Medulla oblongata (tissue), 1 donor: ENCODE data around the gene PDE4D.

Experiments
- DNase-seq: peaks from one replicate; pipeline ENCODE4 v3.0.0-alpha.2; 2015; ENCODE audit errors: extremely low spot score

Gene PDE4D

DNA sequence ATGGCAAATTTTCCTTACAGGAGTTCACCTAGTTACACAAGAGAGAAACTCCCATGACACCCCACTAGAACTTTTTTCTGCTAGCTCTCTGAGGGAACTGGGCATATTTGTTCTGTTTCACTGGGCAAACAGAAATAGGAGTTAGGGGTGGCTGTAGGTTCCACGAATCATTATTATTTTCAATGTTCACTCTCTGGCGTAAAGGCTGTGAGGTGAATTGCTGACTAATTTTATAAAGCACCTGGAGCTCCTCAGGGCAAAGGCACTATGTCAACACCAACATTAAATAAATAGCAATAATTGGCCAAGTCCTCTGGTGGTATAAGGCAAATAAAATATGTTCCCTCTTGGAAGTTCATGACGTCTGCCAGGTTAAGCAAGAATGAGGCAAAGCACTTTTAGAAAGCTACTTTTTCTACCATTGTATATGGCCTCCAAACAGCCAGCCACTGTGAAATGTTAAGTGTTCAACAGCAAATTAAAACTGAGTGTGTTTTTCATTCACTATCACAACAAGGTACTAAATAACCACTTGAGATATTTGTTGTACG, 344.6 kb downstream of the PDE4D start:
- no peak for DNase-seq

DNA sequence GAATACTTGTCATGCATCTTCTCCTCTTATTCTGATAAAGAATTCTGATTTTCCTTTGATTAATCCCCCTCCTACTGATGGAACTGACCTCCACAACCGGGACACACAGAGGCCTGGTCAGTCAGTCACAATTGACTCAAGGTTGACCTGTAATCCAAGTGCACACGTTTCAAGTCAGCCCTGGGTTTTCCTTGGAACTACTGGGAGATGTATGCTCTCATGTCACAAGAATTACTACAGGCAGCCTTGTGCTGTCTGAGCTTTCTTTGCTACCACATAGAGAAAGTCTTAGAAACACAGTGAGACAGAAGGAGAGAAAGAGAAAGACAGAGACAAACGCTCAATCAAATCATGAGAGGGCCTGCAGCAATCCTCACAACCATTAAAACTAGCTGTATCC, 345.8 kb downstream of the PDE4D start:
- DNase-seq: no peak

DNA sequence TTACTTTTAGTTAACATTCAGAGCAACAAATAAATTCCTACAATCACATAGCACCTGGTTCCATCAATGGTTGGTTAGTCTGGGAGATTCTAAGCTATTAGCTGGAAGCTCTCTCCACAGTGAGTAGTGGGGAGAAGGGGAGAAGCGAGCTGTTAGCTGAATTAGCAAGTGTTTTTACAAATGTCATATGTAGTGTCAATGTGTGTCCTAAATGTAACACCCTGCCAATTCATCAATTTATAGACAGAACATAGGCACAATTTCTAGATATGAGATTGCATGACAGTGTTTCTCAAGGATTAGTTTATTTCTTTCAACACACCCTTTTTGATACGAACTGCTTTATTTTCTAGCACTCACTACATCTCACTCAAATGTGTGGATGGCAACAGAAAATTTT, 349.0 kb downstream of the PDE4D start:
- DNase-seq: no peak

DNA sequence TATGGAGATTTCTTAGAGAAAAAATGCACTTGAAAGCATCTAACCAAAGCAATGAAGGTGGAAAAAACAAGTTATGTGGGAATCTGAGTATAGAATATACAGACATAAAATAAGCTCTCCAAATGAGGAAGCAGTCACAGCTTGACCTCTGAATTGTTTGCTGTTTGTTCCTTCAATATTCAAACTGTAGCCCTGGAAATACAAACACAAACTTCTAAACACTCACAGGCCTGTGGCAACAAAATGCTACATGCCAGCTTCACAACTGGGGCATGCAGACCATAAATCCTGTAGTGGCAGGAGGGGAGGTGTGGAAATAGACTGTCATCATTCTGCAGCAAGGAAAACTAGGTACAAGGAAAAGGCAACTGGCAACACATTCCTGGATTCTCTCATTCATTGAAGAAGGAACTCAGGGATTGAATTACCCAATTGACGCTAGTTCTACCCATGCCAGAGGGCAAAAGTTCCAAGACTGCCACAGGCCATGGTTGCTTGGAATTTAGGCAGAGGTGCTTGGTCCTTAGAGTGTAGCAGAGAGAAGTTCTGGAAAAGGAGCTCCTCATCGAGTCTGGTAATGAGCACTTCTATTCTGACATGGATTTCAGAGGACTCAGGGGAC, 349.6 kb downstream of the PDE4D start:
- DNase-seq: peak; percentile 63

DNA sequence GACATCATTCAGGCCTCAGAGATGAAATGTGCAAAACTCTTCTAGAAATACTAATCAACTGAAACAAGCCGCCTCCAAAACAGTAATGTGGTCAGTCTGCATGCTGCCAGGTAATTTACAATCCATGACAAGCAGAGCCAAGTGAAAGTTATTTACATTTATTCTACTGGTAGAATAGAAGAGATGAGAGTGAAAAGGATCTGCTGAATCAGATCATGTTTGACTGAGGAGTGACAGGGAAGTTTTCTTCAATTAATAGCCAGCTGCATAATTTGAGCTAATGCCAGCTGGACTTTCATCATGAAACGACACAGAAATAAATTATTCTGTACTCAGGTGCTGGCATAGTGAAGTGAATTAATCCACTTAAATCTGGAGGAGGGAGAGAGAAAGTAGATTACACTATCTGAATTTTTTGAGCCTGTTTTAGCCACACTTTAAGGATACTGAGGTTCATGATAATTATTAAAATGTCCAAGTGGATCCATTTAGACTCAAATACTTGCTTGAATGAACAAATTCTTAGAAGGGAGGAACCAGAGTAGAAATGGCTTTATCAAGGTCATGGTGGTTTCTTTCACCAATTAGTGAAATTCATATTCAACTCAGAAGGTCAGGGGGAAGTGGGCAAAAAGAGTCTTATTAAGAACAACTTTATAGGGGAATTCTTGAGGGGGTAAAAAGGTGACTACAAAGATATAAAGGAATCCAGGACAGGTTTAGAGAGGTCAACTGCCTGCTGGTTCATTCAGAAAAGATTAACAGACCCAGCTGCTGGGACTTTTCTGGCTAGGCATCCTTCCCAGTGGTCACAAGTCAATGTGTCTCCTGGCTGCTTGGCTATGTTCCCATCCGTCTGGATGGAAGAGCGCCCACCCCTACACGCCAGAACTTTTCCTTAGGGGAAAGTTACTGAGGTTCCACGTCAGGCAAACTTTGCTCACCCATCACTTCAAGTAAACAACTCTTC, 350.4 kb downstream of the PDE4D start:
- peak; percentile 83 for DNase-seq

DNA sequence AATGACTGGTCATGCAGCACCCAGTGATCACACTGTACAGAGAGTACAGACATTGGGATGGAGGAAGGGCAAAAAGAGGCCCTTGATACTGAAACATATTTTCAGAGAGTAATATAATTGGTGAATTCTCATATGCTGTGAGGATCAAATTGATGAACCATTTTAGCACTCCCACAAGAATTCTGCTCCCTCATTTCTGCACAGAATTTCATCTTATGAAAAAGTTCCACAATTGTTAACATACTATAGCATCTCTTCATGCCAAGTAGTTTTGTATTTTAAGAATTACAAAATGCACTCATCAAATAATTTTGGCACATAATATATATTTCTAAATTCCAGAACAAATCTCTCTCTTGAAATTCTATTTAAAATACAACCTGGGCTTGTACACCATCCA, 351.2 kb downstream of the PDE4D start:
- DNase-seq: no peak

DNA sequence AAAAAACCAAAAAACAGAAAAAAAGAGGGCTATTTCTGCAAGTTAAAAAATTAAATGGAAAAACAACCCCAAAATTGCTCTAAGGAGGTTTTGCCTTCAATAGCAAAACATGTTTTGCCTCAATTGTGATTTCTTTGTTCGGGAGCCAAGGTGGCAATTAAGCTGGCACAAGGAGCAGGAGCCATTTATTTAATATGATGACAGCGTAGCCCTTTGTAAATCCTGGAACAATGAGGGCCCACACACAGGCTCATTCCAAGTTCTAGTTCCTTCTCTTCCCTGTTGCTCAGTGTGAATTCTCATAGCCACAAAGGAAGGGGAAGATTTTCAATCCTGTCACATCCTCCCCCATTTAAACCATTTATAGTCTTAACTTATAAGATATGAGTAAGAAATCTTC, 353.2 kb downstream of the PDE4D start:
- DNase-seq: peak; percentile 88

DNA sequence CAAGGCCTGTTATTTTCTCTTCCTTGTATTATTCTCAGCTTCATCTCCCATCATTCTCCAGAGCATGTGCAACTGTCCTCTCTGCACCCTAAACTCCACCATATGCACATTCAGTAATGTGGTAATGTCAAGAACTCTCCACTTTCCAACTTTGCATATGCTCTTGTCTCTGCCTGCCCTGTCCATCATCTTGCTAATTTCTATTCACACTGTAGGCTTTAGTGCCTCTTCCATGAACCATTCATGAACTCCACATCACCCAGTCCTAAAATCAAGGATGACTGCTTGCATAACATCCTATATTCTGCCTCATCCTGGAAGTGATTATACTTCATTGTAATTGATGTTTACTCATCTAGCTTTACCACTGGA, 354.8 kb downstream of the PDE4D start:
- no peak for DNase-seq

DNA sequence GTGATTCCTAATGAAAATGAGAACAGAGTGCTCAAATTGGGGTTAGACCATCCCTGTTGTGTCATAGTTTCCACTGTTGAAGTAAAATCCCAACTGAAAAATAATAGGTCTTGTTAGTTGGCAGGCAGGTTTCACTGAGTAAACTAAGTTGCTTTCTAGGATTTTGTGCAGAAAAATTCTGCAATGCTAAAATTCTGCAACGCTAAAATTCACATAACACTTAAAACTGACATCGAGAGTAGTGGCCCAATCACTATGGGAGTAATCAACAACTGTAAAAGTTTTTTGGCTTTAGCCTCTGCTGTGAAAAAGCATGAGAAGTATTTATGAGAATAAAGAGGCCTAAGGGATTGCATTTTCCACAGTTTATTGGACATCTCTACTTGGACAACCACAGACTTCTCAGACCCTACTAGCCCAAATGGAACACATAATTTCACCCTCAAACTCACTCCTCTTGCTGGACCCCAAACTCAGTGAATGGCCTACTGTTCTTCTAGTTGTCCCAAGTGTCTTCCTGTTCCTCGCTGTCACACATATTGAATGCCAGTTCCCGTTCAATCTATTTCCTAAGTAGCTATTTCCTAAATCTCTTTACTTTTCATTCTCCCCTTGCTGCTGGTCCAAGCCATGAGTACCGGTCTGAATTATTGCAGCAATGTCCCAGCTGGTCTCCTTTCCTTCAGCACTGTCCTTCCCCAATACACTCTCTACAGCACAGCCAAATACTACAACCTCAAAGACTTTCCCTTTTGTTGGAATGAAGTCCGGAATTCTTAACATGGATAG, 355.4 kb downstream of the PDE4D start:
- DNase-seq: no peak

DNA sequence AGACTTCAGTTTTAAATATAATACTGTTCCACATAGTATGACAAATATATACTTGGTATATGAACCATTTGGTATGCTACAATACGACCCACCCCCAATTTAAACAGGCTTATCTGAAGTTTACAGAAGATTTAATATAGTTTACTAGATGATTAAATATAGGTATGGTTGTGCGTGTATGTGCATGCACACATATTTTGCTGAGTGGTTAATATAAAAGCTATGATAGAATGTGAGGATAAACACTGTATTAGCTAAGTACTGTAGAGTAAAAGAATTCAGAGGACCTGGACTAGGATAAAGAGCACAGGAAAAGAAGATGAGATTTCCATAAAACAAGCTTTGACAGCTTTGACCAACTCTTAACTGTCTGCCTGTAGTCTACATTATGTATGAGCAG, 356.7 kb downstream of the PDE4D start:
- no peak for DNase-seq

DNA sequence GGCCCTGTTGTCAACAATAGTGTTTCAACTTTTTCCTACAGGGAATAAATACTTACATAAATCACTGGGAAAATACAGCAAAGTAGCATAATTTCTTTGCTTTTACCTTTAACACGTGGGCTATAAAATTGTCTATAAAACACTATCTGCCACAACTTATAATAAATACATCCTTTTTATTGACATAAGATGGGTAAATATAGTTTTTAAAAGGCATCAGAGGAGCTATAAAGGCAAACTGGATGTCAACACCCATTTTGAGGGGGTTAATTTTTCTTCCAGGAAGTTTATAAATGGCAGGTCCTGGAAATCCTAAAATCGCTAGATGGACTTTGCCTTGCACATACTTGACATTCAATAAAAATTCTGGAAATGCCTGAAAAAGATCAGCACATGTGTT, 358.0 kb downstream of the PDE4D start:
- DNase-seq: no peak

DNA sequence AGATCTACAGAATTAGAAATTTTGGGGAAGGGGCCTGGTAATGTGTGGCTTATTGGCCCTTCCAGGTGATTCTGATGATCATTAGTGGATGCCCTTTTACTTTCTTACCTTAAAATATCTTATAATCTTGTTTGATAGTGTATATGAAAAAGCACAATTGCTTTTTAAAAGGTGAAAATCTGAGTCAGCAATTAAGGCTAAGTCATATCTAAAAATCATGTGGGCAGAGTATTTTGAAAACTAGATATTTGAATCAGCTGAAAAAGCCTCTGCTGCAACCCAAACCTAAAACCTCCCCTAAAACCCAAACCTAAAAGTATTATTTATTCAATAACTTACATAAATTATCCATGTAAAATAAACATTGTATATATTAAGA, 359.8 kb downstream of the PDE4D start:
- DNase-seq: no peak

DNA sequence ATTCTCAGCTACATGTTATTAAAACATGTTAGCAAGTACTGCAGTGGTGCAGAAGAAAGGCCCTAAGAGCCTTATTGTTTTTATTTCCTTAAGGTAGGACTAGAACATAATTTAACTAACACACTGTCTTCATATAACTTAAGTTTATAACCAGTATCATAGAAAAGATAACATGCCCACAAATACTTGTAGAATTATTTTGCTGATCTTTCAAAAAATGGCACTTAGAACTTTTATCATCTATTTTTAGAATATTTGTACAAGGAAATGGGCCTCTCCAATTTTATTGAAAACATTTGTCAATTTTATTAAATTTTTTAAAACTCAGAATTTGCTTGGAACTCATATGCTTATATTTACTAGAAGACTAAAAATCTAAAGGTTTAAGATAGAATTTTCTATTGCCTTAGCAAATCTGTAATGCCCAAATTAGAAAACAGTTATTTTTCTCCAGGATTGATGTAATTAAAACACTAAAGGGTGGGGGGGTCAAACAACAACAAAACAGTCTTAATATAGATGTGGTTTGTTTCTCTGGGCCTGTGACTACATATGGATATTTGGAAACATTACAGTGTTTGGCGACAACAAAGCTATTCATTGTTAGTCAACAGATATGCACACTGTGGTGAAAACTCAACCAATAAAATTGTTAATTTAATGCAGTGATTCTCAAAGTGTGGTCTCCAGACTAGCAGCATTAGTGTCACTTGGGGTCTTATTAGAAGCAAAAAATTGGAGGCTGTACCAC, 360.4 kb downstream of the PDE4D start:
- no peak for DNase-seq

DNA sequence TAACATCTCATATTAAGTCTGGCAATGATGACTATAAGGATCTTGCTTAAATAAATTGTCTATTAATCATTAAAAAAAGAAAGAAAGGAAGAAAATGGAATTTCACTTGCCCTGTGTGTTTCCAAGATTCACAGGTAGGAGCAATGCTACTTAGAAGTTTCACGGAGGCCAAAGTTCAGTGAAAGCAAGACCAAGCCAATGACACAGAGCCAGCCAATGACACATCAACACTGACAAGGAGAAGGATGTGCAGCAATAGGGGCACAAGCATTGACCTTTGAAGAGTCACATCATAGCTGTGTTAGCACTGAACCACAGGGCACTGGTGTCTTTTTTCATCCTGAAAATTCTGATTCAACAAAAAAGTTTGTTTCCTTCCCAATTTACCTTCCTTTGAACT, 364.3 kb downstream of the PDE4D start:
- DNase-seq: no peak

DNA sequence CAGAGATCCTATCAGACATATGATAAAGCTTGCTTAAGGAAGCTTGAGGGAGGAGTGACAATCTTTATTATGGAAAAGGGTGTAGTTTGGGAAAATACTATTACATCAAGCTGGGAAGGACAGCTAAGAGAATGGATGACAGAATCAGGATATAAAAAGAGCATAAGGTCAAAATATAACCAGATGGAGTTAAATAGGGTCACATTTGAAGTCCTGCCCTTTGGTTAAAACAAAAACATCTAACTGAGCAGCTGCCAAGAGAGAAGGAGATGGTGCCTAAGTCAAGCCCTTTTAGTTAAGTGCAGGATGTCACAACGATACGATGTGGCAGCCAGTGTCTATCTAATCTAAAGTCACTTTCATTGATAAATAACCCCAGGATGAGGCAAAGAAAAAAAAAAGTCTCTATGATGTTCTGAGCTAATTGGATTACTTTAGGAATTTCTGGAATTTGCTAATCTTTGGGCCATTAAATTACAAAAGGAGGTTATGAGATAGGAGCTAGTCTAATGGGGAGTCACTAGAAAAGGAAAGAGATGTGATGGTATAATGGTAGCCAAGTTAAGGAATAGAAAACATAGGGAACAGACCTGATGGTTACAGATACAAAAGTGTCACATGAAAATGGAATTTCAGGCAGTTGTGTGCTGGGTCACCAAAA, 365.2 kb downstream of the PDE4D start:
- DNase-seq: no peak

DNA sequence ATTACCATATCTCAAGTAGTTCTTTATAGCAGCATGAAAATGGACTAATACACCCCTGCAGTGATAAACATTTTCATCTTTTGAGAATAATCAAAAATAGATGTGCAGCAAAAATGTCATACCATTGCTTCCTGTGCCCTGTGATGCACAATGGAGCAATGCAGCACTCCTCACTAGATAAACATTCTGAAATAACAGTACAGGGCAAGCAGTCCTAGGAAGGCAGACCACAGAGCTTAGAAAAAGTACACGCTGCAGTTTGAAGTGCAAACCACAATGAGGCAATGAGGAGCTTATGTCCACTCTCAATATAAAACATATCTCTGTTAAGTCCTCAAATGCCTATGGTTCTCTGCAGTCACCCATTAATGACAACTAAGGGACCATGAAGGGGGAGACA, 367.6 kb downstream of the PDE4D start:
- no peak for DNase-seq

DNA sequence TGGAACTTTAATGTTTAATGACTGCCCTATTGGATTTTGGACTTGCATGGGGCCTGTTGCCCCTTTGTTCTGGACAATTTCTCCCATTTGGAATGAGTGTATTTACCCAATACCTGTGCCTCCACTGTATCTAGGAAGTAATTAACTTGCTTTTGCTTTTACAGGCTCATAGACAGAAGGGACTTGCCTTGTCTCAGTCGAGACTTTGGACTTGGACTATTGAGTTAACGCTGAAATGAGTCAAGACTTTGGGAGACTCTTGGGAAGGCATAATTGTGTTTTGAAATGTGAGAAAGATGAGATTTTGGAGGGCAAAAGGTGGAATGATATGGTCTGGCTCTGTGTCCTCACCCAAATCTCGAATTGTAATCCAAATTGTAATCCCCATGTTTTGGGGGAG, 368.2 kb downstream of the PDE4D start:
- DNase-seq: no peak

DNA sequence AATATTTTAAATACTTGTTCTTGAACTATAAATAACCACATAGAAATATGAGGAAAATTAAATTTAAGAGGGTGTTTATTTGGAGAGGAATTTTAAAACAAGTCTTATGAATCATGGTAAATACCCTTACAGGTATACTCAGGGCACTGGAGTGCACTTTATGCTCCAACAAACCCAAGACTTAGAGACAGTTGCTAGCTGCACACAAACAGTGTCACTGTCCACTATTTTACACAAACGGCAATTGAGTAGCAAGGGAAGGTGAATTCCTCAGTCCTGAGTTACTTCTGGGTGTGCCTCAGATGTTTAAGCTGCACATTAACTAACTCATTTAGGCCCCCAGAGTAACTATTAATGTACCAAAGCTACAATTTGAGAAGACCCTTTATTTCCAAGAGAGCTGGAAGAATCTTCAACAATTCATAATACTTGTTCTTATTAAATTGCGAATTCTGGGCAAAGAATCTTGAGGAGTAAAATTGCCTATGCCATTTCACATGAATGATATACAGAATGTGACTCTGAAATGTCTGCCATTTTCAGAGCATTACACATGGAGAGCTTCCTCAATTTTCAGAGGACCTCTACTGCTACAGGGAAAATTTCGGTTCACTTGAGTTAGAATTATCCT, 371.2 kb downstream of the PDE4D start:
- DNase-seq: no peak

DNA sequence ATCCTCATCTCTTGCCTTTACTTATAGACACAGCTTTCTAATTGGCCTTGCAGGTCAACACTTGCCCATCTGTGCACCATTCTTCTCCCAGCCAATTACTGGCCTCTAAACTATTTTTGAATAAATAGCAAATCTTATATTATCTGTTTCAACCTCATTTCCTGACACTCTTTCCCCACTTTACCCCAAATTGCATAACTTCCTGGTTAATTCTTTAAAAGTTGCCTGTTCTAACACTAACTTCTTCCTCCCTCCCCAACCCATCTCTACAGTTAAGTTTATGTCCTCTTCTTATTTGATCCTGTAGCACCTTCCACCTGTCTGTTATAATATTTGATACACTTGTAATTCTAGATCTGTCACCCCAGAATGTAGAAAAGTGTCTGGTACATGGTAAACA, 372.1 kb downstream of the PDE4D start:
- no peak for DNase-seq

DNA sequence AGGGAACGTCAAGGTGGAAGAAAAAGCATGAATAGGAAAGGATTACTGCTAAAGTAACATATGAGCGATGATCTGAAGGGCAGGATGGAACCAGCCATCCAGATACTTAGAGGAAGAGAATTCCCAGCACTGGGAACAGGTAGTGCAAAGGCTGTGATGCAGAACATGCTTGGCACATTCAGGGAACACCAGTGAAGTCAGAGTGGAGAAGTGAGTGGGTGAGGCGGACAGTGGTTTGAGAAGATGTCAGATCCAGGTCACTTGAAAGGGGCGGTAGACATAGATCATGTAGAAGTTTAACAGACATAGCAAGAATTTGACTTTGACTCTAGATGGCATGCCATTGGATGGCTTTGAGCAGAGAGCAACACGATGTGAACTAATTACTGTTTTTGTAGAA, 374.2 kb downstream of the PDE4D start:
- no peak for DNase-seq
